K562 (cell line): ENCODE measurements around the gene PPP4R1. TPM values are rescaled to one million over a fixed set of nuclear protein-coding genes. Genes with fewer than 3 reads are reported as not detected.

Experiments used
- ARNT ChIP-seq, 2 experiments: fragments of 450-650 bp; IDR thresholded peaks; 2 replicates each; pipeline ENCODE4 v1.6.1; 2016; ENCODE audit warnings: mild to moderate bottlenecking in 1 of 2
- ATF1 ChIP-seq, 2 experiments: fragments of 450-650 bp in 1 of 2; IDR thresholded peaks; 2 replicates each; pipeline ENCODE4 v1.6.1; 2016; ENCODE audit warnings: missing compliant biosample characterization in 1 of 2, missing genetic modification characterization in 1 of 2
- CBFA2T3 ChIP-seq: fragments of 450-650 bp; IDR thresholded peaks from 2 replicates; pipeline ENCODE4 v1.6.1; 2017
- CCNT2 ChIP-seq: IDR thresholded peaks from 2 replicates; pipeline ENCODE4 v1.6.1; 2011; ENCODE audit warnings: borderline replicate concordance, low read depth, mild to moderate bottlenecking, moderate library complexity, mixed read lengths, low read length; ENCODE audit not compliant: insufficient read length; ENCODE audit errors: extremely low read depth
- CEBPG ChIP-seq, 3 experiments: fragments of 200-800 bp in 1 of 3; sonication (Bioruptor generic) in 1 of 3; sonication (generic) in 1 of 3; formaldehyde crosslinking in 1 of 3; IDR thresholded peaks in 2 of 3; conservative IDR thresholded peaks in 1 of 3; 2 replicates each; pipeline versions ENCODE4 v1.6.1 to v1.8.0; 2016 to 2022; ENCODE audit warnings: missing compliant biosample characterization in 2 of 3, missing genetic modification characterization in 2 of 3, mild to moderate bottlenecking in 1 of 3, missing genetic modification reagents in 1 of 3
- CHD2 ChIP-seq: IDR thresholded peaks from 2 replicates; pipeline ENCODE4 v1.6.1; 2011; ENCODE audit warnings: low read depth, low read length
- ELK3 ChIP-seq: fragments of 450-650 bp; formaldehyde crosslinking; IDR thresholded peaks from 2 replicates; pipeline ENCODE4 v1.4.0; 2020; ENCODE audit warnings: mild to moderate bottlenecking
- ESRRA ChIP-seq: fragments of 450-650 bp; IDR thresholded peaks from 2 replicates; pipeline ENCODE4 v1.6.1; 2014; ENCODE audit warnings: low read depth, mild to moderate bottlenecking, moderate library complexity, borderline replicate concordance
- GABPB2 ChIP-seq: fragments of 250-450 bp; sonication (Bioruptor Pico); conservative IDR thresholded peaks from 2 replicates; pipeline ENCODE4 v1.5.1; 2021; ENCODE audit warnings: mild to moderate bottlenecking
- GATA2 ChIP-seq: sonication (generic); formaldehyde crosslinking; IDR thresholded peaks from 2 replicates; pipeline ENCODE4 v1.4.0; 2020; ENCODE audit warnings: mild to moderate bottlenecking, missing genetic modification reagents
- GATAD2B ChIP-seq: fragments of 450-650 bp; IDR thresholded peaks from 2 replicates; pipeline ENCODE4 v1.6.1; 2017; ENCODE audit warnings: mild to moderate bottlenecking, borderline replicate concordance
- LARP7 ChIP-seq: fragments of 450-650 bp; IDR thresholded peaks from 2 replicates; pipeline ENCODE4 v1.6.1; 2016
- MEF2D ChIP-seq: conservative IDR thresholded peaks from 2 replicates; pipeline ENCODE4 v1.6.1; 2016; ENCODE audit warnings: low read depth, missing genetic modification characterization, missing compliant biosample characterization
- NFE2 ChIP-seq: IDR thresholded peaks from 2 replicates; pipeline ENCODE4 v1.6.1; 2014; ENCODE audit warnings: antibody characterized with exemption, low read depth
- NFRKB ChIP-seq: fragments of 450-650 bp; IDR thresholded peaks from 2 replicates; pipeline ENCODE4 v1.6.1; 2016; ENCODE audit warnings: low read depth
- NR1H2 ChIP-seq: sonication (generic); formaldehyde crosslinking; IDR thresholded peaks from 2 replicates; pipeline ENCODE4 v1.4.0; 2020; ENCODE audit warnings: mild to moderate bottlenecking, missing genetic modification reagents
- RFX5 ChIP-seq: IDR thresholded peaks from 2 replicates; pipeline ENCODE4 v1.6.1; 2011; ENCODE audit warnings: low read depth, mild to moderate bottlenecking, improper control_type of control experiment, low read length
- SNIP1 ChIP-seq: fragments of 450-650 bp; IDR thresholded peaks from 2 replicates; pipeline ENCODE4 v1.7.1; 2017; ENCODE audit warnings: low read depth, mild to moderate bottlenecking
- TBL1XR1 ChIP-seq, 2 experiments: IDR thresholded peaks; 2 replicates each; pipeline ENCODE4 v1.6.1; 2012; ENCODE audit warnings: improper control_type of control experiment in 2 of 2, low read length in 2 of 2, mild to moderate bottlenecking in 1 of 2
- ZEB2 ChIP-seq: fragments of 450-650 bp; IDR thresholded peaks from 2 replicates; pipeline ENCODE4 v1.6.1; 2016
- ZNF121 ChIP-seq: sonication (generic); formaldehyde crosslinking; conservative IDR thresholded peaks from 2 replicates; pipeline ENCODE4 v1.8.0; 2022; ENCODE audit warnings: missing genetic modification reagents
- ZNF174 ChIP-seq: fragments of 250-450 bp; sonication (Bioruptor Pico); IDR thresholded peaks from 2 replicates; pipeline ENCODE4 v1.4.0; 2020; ENCODE audit warnings: mild to moderate bottlenecking
- ZNF696 ChIP-seq: fragments of 250-450 bp; sonication (Bioruptor Pico); conservative IDR thresholded peaks from 2 replicates; pipeline ENCODE4 v1.4.0; 2020; ENCODE audit warnings: mild to moderate bottlenecking, moderate library complexity
- ZNF778 ChIP-seq: fragments of 450-650 bp; formaldehyde crosslinking; IDR thresholded peaks from 2 replicates; pipeline ENCODE4 v1.4.0; 2020; ENCODE audit warnings: mild to moderate bottlenecking, moderate library complexity
- polyA plus RNA-seq, 8 experiments: library from polyadenylated mRNA; depleted of rRNA in 4 of 8; stranded (reverse) in 5 of 8; unstranded in 3 of 8; fragments of >200 nt; fragmentation: Nextera tagmentation in 2 of 8; fragmentation: Illumina TruSeq in 1 of 8; extraction: Ambion mirVana in 2 of 8; extraction: Trizol in 1 of 8; gene quantifications; 2 replicates each; pipeline versions ENCODE4 v1.2.1 to v1.2.3, GENCODE V29; 2011 to 2014; ENCODE audit warnings: inconsistent platforms in 1 of 8, missing spikeins in 1 of 8
- total RNA-seq, 7 experiments: library from RNA; depleted of rRNA in 6 of 7; stranded (reverse); fragments of >200 nt in 6 of 7; fragmentation: Illumina TruSeq in 2 of 7; extraction: Trizol in 2 of 7; gene quantifications; 2 replicates each; pipeline versions ENCODE4 v1.2.1 to v1.2.3, GENCODE V29; 2011 to 2021; ENCODE audit warnings: low replicate concordance in 1 of 7
- TF ChIP-seq, protein P1 (sequence below): fragments of 250-450 bp; sonication (Bioruptor Pico); IDR thresholded peaks from 2 replicates; pipeline ENCODE4 v1.6.1; 2021; ENCODE audit warnings: mild to moderate bottlenecking
- TF ChIP-seq, protein P2 (sequence below): sonication (generic); formaldehyde crosslinking; IDR thresholded peaks from 2 replicates; pipeline ENCODE4 v1.8.0; 2022; ENCODE audit warnings: mild to moderate bottlenecking, missing genetic modification reagents
- TF ChIP-seq, protein P3 (sequence below), 2 experiments: fragments of 450-650 bp in 1 of 2; sonication (generic) in 1 of 2; formaldehyde crosslinking in 1 of 2; IDR thresholded peaks in 1 of 2; conservative IDR thresholded peaks in 1 of 2; 2 replicates each; pipeline versions ENCODE4 v1.6.1 to v1.8.1; 2016 to 2023; ENCODE audit warnings: mild to moderate bottlenecking in 2 of 2, moderate library complexity in 2 of 2, inconsistent platforms in 1 of 2, missing genetic modification reagents in 1 of 2

Gene PPP4R1
- total and polyA plus RNA-seq, 9 of the 15 experiments (the other 6 are each of a cell fraction or from before 2014, with no cell fraction given) = 23.5 to 136 (median 84.5) TPM

- TF ChIP-seq MEF2D (tag) (no peak), GABPB2 (CRISPR knock-in tag) (no peak), NFRKB (no peak), ARNT (IDR thresholded peaks at IDR 0.05) (peak in 1 of 2 experiments; percentile 51; a peak in 1 of 4 replicates), GATA2 (CRISPR knock-in tag) (peak; percentile 84), GATAD2B (peak; percentile 74; the same call in 1 of the 2 replicates), NFE2 (0 out of 2 replicates have a peak, but pooled peaks have one; percentile 11), CHD2 (no peak), CBFA2T3 (no peak), ESRRA (peak; percentile 22; the same call in 1 of the 2 replicates), ZEB2 (peak; percentile 42; the same call in 1 of the 2 replicates), LARP7 (no peak), ATF1 (CRISPR knock-in tag; IDR thresholded peaks at IDR 0.05) (no peak), ATF1 (tag; IDR thresholded peaks at IDR 0.05) (peak; percentile 68; the same call in 1 of the 2 replicates), ZNF696 (CRISPR knock-in tag) (no peak), ELK3 (no peak), ZNF778 (CRISPR knock-in tag) (no peak), SNIP1 (no peak), CEBPG (CRISPR knock-in tag; IDR thresholded peaks at IDR 0.05) (no peak), CEBPG (tag; conservative IDR thresholded peaks at IDR 0.05 in 1 of 2, IDR thresholded peaks at IDR 0.05 in 1 of 2) (peak in 1 of 2 experiments; percentile 55; a peak in 2 of 4 replicates), CCNT2 (no peak), RFX5 (no peak), TBL1XR1 (IDR thresholded peaks at IDR 0.05; ENCODE audit: low read length in 2 of 2) (0 out of 4 replicates have a peak, but pooled peaks of 1 of the 2 experiments have one; percentile 37), ZNF121 (no peak), ZNF174 (CRISPR knock-in tag) (no peak), NR1H2 (CRISPR knock-in tag) (no peak)
- TF ChIP-seq, protein P1, sequence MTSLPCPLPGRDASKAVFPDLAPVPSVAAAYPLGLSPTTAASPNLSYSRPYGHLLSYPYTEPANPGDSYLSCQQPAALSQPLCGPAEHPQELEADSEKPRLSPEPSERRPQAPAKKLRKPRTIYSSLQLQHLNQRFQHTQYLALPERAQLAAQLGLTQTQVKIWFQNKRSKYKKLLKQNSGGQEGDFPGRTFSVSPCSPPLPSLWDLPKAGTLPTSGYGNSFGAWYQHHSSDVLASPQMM (CRISPR knock-in tag) = no peak
- TF ChIP-seq, protein P2, sequence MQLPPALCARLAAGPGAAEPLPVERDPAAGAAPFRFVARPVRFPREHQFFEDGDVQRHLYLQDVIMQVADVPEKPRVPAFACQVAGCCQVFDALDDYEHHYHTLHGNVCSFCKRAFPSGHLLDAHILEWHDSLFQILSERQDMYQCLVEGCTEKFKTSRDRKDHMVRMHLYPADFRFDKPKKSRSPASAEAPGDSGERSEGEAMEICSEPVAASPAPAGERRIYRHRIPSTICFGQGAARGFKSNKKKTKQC = no peak
- TF ChIP-seq, protein P3, sequence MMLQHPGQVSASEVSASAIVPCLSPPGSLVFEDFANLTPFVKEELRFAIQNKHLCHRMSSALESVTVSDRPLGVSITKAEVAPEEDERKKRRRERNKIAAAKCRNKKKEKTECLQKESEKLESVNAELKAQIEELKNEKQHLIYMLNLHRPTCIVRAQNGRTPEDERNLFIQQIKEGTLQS (IDR thresholded peaks at IDR 0.05) = peak; percentile 98
- TF ChIP-seq, protein P3 (CRISPR knock-in tag; conservative IDR thresholded peaks at IDR 0.05) = no peak
These were observed 6.1 kb downstream of the PPP4R1 start (continued) for GRCh38 chr18:9608298-9608697.
